GM18867 (cell line): ENCODE measurements around the gene CZIB.
"Not testable (repeated sequence)": the region's sequence is repeated elsewhere in the genome, so short reads cannot be mapped to it uniquely, and the experiment has no call there.

Source experiments
- ATAC-seq: cut with Tn5 transposase; IDR thresholded peaks from one replicate; pipeline ENCODE4 v1.9.1; 2021; ENCODE audit warnings: mild to moderate bottlenecking, moderate library complexity; ENCODE audit not compliant: unreplicated experiment

CZIB gene

DNA sequence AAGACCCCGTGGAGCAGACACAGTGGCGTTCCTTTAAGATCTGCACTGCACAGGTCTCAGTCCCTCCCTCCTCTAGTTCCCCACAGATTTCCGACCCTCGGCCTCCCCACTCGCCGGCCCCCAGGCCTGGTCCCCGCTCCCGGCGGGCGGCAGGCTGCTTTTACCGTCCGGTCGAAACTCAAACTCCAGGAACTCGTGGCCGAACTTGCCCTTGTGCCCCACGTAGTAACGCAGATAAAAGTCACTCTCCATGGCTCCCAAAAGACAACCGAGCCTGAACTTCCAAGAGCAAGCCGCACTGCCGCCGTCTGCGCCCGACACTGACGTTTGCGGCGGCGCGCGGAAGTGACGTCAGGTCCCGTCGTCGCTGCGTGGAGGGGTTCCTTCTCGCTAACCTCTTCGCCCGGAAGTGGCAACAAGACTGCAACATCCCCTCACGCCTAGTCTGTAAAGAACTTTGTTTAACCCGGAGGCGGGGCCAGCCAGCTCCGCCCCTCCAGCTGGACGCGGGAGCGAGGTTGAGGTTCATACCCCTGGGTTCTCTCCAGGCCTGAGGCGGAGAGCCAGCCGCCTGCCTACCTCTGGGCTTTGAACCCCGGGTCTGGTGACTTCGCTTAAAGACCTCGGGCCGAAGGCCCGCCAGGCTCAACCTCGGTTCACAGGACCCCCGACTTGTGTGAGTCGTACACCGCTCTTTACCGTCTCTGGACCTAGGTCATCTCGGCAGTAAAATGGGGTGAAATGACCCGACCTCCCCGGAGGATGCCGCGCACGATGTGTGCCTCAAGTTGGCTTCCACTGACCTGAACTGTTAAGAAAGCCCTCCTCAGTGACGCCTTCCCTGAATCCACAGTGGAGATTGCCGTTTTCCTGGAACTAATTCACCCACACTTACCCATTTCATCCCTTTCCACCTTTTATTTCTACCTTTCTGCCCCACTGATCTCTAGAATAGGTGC is 18.0 kb upstream of the CZIB start, which contains the start of gene MAGOH:
Gene MAGOH (minus strand): TSS at position 322 of the 959 bp plus-strand sequence. CDS start 70 bp downstream, at position 252.
- peak; percentile 93 for ATAC-seq

DNA sequence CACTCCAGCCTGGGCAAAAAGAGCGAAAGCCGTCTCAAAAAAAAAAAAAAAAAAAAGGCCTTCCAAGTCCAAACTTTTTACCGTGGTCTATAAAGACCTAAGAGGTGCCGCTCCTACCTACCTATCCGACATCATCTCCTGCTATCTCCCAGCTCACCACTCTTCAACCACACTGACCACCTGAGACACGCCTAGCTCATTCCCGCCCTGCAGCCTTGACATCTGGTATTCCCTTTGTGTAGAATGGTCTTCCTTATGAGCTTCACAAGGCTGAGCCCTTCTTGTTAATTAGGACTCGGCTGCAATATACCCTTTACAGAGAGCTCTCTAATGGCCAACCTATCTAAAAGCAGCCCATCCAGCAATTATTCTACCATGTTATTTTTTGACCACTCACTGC is 17.2 kb upstream of the CZIB start:
- no peak for ATAC-seq

DNA sequence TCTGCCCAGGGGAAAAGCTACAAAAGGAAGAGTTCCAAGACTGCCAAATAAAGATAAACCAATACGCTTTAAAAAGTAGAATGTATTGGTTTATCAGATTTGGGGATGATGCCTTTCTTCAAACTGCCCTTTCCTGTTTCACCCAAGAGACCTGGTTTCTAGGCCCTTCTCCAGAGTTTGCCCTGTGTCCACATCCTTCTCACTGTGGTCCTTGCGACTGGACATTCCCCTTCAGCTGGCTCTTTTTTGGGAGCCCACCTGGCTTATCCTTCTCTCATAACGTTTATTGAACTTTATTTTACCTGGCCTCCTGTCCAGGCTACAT is 490 bp upstream of the CZIB start:
- no peak for ATAC-seq

DNA sequence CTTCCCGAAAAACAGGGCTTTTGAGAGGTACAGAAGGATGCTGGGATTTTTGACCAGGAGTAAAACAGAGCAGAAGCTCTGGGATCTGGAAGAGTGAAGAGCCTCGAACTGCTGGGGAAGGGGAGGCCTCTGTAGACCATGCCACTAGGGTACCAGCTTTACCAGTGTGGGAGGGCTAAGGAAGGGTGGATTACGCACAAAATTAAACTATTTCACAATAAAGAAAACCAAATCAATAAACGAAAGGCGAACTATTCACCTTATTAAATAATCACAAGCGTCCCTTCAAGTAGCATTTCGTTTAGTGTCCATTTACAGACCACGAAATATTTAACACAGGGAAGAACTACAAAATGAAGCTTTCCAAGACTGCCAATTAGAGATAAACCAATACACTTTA is 723 bp downstream of the CZIB start:
- ATAC-seq: no peak

DNA sequence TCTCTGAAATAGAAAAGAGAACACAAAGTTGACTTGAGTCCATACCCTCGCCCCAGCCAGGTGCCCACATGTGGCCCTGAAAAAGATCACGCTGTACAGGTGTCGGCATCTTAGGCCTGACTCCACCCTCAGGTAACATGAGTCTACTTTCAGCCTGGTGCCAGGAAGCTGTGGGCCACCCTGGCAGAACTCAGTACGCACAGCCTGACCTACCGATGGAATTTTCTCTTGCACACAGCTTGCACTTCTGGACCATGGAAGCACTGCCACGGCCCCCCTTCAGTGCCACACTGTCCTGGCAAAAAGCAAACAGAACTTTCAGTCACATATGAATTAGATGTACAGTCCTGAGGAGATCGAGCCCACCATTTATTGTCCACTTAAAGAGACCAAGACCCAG is 2.2 kb downstream of the CZIB start:
- no peak for ATAC-seq

DNA sequence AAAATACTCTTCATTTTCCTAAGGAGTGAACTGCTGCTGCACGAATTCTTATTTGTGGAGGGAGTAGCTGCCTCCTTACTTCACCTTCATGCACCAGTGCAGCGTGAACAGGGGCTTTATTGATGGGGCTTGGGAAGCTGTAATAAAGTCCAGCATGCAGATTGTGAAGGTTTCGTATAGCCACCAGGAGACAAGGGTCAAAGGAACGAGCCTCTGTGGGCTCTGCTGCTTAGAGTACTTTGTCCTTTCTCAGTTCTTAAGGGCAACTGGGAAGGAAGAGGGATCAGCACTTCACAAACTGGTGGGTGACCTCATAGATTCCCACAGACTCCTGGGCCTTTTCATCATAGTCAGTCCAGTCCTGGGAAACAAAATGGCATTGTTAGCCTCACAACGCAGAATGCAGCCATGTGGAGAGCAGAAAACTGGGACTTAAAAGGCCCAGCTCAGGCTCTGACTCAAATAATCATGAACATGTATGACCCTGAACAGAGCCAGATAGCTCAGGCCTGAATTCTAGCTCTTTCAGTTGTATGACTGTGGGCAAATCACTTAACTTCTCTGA is 6.0 kb downstream of the CZIB start:
- ATAC-seq: no peak

DNA sequence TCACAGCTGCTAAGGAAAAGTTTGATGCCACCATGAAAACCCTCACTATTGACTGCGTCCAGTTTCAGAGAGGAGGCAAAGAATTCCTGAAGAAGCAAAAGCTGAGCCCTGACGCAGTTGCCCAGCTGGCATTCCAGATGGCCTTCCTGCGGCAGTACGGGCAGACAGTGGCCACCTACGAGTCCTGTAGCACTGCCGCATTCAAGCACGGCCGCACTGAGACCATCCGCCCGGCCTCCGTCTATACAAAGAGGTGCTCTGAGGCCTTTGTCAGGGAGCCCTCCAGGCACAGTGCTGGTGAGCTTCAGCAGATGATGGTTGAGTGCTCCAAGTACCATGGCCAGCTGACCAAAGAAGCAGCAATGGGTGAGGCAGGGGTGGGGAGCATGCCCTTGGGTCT is 9.5 kb downstream of the CZIB start:
- no peak for ATAC-seq

DNA sequence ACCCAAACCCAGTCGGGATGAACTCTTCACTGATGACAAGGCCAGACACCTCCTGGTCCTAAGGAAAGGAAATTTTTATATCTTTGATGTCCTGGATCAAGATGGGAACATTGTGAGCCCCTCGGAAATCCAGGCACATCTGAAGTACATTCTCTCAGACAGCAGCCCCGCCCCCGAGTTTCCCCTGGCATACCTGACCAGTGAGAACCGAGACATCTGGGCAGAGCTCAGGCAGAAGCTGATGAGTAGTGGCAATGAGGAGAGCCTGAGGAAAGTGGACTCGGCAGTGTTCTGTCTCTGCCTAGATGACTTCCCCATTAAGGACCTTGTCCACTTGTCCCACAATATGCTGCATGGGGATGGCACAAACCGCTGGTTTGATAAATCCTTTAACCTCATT is 10.1 kb downstream of the CZIB start:
- ATAC-seq: no peak

DNA sequence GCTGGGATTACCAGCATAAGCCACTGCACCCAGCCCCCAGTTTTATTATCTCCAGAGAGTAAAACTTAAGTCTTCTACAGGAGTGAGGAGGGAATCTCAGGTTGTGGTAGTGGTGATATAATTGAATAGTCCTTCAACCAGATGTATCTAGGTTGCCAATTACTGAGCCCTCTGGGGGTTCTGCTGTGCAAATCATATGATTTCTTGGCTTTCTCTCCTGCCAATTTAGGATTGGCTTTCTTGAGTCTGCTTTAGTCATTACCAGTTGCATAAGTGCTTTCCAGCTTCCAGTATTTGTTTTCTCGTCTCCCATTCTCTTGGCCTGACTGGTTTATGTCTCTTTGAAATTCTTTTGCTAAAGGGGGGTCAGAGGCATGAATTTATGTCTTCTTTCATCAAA is 12.7 kb downstream of the CZIB start:
- ATAC-seq: no peak

DNA sequence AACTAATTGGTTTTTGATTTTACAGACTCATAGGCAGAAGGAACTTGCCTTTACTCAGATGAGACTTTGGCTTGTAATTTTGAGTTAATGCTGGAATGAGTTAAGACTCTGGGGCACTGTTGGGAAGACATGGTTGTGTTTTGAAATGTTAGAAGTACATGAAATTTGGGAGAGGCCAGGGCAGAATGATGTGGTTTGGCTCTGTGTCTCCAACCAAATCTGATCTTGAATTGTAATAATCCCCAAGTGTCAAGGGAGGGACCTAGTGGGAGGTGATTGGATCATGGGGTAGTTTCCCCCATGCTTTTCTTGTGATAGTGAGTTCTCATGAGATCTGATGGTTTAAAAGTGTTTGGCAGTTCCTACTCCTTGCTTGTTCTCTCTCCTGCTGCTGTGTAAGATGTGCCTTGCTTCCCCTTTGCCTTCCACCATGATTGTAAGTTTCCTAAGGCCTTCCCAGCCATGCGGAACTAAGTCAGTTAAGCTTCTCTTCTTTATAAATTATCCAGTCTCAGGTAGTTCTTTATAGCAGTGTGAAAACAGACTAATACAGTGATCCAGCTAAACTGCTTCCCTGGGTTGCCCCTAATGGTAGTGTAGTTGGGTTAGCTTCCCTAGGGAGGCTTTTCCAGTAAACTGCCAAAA is 13.6 kb downstream of the CZIB start:
- no peak for ATAC-seq

DNA sequence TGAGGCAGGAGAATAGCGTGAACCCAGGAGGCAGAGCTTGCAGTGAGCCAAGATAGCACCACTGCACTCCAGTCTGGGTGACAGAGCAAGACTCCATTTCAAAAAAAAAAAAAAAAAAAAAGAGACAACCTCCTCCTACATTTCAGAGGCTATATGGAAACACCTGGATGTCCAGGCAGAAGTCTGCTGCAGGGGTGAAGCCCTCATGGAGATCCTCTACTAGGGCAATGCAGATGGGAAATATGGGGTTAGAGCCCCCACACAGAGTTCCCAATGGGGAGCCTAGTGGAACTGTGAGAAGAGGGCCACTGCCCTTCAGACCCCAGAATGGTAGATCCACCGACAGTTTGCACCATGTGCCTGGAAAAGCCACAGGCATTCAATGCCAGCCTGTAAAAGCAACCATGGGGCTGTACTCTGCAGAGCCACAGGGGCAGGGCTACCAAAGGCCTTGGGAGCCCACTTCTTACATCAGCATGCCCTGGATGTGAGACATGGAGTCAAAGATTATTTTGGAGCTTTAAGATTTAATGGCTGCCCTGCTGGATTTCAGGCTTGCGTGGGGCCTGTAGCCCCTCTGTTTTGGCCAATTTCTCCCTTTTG is 14.2 kb downstream of the CZIB start:
- not testable (repeated sequence) for ATAC-seq

DNA sequence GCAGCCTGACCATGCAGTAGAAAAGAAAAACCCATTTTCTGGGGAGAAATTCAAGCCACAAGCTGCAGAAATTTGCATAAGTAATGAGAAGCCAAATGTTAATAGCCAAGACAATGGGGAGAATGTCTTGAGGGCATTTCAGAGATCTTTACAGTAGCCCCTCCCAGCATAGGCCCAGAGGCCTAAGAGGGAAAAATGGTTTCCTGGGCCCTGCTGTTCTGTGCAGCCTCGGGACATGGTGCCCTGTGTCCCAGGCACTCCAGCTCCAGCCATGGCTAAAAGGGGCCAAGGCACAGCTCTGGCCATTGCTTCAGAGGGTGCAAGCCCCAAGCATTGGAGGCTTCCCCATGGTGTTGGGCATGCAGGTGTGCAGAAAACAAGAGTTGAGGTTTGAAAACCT is 14.9 kb downstream of the CZIB start:
- ATAC-seq: not testable (repeated sequence)

DNA sequence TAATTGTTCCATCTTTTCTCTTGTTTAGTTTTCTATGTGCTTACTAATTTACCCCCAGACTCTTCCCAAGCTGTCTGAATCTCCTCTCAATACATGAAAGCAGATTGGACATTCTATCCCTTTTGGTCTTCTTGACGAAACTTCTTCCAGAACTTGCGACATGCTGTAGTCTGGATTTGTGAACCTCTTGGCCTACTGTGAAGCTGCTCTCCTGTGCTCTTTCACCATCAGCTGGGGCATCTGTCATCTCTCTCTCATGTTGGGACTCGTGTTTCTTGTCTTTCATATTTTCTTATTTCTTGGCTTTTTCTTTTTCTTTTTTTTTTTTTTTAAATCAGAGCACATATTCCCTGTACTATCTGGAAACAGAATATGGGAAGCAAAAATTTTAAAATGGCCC is 17.0 kb downstream of the CZIB start:
- no peak for ATAC-seq

DNA sequence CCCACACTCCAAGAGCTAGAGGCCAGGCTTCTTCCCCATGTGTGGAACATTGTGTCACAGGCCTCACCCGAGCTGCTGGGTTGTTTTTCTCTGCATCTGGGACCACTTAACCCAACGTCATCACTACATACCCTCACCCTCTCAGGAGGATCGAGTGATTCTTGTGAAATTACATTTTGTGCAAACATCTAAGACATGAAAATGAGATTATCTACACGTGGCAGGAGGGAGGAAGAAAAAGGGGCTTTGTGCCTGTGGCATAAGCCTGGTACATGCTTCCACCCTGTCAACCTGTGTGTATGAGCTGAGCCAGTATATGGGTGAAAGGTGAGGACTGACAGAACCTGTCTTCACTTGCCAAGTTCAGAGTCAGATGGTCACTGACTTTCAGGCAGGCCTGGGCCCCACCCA is 22.2 kb downstream of the CZIB start:
- no peak for ATAC-seq

DNA sequence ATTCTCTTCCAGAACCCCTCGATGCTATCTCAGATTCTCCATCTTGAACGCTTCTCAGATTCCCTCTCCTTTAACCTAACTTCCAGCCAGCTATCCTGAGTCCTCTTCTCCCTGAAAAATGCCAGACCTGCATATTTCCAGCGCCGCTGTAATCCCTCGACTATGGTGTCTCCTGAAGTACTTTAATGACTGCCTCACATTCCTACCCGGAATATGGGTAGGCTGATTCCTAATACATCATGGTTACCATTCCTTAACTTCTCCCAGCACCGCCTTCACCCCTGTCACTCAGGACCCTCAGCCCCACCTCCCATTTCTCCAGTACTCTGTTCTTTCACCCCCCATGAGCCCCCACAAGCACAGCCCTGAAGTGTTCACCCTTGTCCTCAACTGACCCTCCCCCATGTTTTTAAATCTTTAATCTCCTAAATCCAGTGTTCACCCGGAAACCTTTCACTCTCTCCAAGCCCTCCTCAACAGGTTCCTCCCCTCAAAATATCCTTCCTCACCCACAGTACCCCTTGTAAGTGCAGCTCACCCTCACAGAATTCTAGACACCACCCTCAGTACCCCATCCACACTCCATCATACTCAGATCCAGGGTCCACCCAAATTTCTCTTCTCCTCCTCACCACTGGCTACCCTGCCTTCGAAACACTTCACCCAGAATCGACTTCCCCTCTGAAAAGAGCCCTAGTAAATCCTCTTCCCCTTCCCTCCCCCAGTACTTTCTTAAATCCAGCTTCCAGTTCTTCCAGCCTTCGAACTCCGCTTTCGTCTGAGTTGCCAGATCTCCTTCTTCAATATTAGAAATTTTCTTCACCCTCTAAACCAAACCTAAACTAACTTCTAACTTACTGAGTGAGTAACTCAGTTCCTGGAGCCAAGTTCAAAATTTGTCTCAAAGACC is 22.9 kb downstream of the CZIB start:
- no peak for ATAC-seq

DNA sequence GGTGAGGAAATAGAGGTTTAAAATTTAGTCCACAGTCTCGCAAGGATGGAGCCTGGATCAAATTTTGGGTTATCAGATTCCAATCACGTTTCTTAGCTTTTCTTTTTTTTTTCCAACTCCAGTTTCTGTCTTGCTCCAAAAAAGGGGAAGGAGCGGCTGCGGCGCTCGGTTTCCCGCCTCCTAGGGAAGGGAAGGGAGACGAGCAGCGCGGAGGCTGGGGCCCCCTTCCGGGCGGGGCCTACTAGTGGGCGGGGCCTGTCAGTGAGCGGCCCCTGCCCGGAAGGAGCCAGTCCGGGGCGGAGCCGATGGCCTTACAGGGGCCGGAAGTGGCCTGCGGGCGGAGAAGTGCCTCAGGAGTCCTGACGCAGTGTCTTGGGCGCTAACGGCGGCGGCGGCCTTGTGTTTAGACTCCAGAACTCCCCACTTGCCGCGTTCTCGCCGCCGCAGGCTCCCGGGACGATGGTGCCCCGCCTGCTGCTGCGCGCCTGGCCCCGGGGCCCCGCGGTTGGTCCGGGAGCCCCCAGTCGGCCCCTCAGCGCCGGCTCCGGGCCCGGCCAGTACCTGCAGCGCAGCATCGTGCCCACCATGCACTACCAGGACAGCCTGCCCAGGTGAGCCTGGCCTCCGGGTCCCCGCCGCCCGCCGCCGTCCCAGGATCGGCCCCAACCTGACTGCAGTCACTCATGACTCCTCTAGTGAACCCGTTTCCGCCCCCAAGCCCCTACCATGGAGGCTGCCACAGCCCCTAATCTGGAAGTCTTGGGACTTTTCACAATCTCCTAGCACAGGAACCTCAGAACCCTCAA is 23.7 kb downstream of the CZIB start, which contains the start of gene CPT2:
Gene CPT2 (plus strand): TSS at position 340 of the 806 bp plus-strand sequence. CDS start 120 bp downstream, at position 460.
- ATAC-seq: peak; percentile 99

DNA sequence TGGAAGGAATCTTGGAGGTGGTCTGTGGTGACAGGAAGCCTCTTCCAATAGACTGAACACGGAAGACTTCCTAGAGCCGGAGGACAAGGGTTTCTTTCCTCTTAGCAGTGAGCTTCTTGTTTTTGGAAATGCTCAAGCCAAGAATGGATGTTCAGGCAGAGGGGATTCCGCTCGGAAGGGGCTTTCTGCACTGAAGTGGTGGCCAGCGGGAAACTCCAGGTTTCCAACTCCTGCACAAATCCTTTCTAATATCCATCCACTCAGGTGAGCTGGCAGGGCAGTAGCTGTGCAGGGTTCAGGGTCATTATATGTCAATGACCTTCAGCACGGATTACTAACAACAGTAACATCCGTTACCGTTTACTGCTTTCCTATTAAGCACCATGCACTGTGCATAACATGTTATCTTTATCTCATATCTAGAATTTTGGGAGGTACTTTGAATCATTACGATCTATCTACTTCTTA is 24.4 kb downstream of the CZIB start:
- ATAC-seq: no peak

DNA sequence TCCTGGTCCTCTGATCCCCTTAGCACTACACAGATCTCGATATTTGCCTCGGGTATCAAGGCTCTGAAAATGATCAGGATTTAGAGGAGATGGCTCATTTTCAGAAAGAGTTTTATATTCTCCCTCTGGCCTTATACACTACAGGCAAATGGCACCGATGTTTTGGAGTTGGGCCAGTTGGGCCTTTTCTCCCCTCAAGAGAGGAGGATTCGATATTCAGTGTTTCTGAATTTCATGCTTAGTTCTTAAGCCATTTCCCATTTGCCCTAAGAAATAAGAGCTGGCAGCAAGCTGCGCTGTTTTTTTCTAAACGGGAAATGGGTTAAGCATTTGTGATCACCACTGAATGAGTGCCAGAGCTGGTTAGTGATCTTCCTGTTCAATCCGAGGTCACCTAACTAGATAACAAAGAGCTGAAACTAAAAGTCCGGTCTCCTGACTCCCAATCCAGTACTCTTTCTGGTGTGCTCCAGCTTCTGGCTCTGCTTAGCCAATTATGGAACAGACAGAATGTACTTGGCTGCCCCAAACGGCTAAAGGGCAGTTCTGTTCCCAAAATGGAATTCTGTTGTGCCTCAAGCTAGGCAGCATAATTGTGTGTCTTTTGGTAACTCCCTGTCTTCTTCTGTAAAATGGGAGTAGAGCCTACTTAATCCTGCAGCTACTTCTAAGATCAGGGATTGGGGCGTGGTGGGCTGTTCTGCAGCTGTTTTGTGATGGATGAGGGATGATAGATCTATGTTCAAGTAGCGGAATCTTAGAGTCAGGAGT is 25.0 kb downstream of the CZIB start:
- no peak for ATAC-seq

DNA sequence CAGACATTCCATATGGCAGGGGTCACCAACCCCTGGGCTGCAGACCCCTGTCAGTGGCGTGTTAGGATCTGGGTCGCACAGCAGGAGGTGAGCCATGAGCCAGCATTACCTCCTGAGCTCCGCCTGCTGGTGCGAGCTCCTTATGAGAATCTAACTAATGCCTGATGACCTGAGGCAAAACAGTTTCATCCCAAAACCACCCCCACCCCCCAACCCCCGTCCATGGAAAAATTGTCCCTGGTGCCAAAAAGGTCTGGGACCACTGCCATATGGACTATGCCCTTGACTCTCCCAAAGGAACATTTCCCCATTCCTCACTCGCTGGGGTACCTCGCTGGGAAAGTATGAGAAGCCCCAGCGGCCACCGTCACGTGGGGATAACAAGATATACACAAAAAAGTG is 30.2 kb downstream of the CZIB start:
- ATAC-seq: no peak
